Brain microvascular endothelial cell (primary cell): ENCODE results near the gene ST3GAL4.
"Not testable (repeated sequence)": the region's sequence is repeated elsewhere in the genome, so short reads cannot be mapped to it uniquely, and the experiment has no call there.

Source experiments
- DNase-seq: peaks from one replicate; pipeline ENCODE4 v3.0.0-alpha.2; 2020
- H3K27ac ChIP-seq: fragments of 250-450 bp; sonication (Bioruptor Pico); 2 replicates; pipeline ENCODE4 v1.5.1; 2020; ENCODE audit warnings: mild to moderate bottlenecking, moderate library complexity
- H3K27me3 ChIP-seq: fragments of 250-450 bp; sonication (Bioruptor Pico); replicated peaks from 2 replicates; pipeline ENCODE4 v1.5.1; 2020; ENCODE audit warnings: mild to moderate bottlenecking
- H3K36me3 ChIP-seq: fragments of 250-450 bp; sonication (Bioruptor Pico); replicated peaks from 2 replicates; pipeline ENCODE4 v1.5.1; 2020; ENCODE audit warnings: mild to moderate bottlenecking
- H3K4me3 ChIP-seq: 2 replicates; pipeline ENCODE4 v1.5.1; 2011; ENCODE audit warnings: low read depth, mild to moderate bottlenecking, control low read depth, low read length, moderate library complexity
- in situ Hi-C: cut with HindIII; loops from 2 replicates; pipeline ENCODE4 v1.10.0; 2017; ENCODE audit warnings: low sequenced_read_pairs, low pct_ligation_motif_present
- TF ChIP-seq, protein P1 (sequence below): IDR thresholded peaks from 2 replicates; pipeline ENCODE4 v1.5.1; 2011; ENCODE audit warnings: low read depth, mild to moderate bottlenecking, moderate library complexity, low read length, control low read depth, inconsistent platforms; ENCODE audit errors: missing control alignments

ST3GAL4 gene

DNA sequence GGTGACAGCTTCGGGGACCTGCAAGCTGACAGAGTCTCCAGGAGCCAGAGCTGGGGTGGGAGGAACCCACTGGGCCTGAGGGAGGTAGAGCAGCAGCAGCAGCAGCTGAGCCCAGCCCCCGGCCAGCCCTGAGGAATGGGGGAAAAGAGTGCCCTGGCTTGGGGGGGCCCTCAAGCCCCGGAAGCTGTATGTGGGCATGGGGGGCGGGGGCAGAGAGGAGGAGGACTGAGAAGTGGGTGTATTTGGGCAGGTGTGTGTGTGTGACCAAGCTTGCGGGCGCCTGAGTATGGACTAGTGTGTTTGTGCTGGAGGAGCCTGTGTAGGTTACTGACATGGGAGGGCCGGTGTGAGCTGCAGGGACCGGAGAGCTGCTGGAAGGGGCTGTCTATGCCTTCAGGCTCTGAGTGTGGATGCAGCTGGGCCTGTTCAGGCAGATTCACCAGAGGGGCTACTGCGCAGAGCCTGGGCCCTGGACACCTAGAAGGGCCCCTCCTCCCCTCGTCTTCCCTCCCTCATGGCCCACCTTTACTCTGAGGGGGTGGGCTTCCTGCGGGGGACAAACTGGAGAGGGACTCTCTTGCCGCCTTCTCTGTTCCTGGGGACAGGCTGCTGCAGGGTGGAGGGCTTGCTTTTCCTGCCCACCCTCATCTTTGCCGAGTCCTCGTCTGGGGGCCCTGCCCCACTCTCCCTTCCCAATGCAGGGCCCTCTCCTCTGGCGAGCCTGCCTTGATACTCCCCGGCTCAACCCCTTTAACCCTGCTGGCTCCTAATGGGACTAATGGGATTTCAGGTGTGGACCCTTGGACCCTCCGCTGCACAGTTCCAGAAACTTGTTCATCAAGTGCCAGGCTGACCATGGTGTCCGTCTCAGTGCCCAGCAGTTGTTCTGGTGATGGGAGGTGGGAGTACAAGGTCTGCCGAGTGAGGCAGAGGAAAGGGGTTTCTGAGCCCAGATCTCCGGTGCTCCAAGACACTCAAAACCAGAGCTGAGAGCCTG, 28.2 kb downstream of the ST3GAL4 start:
- H3K36me3 ChIP-seq: no peaks in the 10 kb centered on the region
- no peak overlapping the region for H3K27ac ChIP-seq
- no peak for DNase-seq
- TF ChIP-seq, protein P1, sequence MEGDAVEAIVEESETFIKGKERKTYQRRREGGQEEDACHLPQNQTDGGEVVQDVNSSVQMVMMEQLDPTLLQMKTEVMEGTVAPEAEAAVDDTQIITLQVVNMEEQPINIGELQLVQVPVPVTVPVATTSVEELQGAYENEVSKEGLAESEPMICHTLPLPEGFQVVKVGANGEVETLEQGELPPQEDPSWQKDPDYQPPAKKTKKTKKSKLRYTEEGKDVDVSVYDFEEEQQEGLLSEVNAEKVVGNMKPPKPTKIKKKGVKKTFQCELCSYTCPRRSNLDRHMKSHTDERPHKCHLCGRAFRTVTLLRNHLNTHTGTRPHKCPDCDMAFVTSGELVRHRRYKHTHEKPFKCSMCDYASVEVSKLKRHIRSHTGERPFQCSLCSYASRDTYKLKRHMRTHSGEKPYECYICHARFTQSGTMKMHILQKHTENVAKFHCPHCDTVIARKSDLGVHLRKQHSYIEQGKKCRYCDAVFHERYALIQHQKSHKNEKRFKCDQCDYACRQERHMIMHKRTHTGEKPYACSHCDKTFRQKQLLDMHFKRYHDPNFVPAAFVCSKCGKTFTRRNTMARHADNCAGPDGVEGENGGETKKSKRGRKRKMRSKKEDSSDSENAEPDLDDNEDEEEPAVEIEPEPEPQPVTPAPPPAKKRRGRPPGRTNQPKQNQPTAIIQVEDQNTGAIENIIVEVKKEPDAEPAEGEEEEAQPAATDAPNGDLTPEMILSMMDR: no peak
- no peak overlapping the region for H3K4me3 ChIP-seq
- in situ Hi-C loops: no loop called here
- H3K27me3 ChIP-seq: no peaks in the 10 kb centered on the region

DNA sequence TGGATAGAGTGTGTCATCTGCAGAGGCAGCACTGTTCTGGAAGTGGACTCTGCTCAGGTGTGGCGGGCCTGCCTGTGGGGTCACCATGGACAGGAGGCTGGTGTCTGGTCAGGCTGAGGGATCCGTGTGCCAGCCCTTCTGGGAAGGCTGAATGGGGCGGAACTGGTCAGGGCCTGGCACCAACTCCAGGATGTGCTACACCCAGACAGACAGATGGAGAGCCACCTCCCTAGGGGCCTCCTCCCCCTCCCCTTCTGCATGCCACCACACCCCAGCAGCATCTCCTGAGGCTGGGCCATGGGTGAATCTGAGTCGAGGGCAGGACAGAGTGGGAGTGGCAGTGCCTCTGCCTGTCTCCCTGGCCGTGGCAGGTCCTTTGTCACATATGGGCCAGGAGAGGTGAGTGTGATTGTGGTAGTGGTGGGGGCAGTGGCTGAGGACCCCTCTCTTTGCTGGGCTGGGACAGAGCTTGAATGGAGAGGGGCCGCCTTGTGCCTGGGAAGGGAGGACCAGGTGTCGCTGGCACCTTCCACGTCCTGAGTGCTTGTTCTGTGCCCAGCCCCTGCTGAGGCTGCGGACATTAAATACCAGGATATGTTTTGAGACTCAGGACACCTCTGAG, 29.1 kb downstream of the ST3GAL4 start:
- in situ Hi-C loops: no loop called here
- Histone ChIP-seq H3K4me3 (no peak overlapping the region), H3K36me3 (no peaks in the 10 kb centered on the region), H3K27me3 (no peaks in the 10 kb centered on the region), H3K27ac (no peak overlapping the region)
- TF ChIP-seq, protein P1: no peak
- no peak for DNase-seq

DNA sequence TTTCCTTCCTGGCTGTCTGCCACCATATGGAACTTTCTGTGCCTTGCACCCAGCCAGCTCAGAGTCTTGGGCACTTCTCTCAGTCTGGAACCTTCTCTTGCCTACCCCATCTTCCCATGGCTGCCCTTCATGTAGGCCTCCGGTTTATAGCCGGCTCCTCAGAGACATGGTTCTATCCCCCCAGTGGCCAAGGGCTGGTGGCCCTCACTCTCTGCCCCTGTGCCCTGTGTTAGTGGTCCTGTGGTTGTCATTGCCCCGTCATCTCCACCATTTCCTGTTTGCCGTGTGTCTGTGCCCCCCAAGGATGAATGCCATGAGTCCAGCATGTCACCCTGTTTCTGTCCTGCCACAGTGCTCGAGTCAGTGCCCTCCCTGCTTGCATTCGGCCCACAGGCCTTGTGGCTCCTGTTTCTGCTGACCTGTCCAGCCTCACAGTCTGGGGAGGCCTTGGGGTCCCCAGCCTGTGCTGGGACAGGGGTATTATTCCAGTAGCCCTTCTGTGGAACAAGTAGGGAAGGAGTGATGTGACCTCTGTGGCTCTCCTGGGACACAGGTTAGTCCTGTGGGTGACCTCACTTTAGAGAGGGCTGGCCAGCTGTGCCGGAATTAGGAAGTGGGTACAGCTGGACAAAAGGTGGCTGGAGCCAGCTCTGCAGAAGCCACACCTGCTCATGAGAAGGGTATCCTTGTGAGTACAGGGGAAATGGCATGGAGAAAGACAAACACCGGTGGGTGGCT, 30.7 kb downstream of the ST3GAL4 start:
- Histone ChIP-seq H3K4me3 (no peak overlapping the region), H3K27me3 (no peaks in the 10 kb centered on the region), H3K27ac (no peak overlapping the region), H3K36me3 (no peaks in the 10 kb centered on the region)
- TF ChIP-seq, protein P1: no peak
- in situ Hi-C loops: no loop called here
- no peak for DNase-seq

DNA sequence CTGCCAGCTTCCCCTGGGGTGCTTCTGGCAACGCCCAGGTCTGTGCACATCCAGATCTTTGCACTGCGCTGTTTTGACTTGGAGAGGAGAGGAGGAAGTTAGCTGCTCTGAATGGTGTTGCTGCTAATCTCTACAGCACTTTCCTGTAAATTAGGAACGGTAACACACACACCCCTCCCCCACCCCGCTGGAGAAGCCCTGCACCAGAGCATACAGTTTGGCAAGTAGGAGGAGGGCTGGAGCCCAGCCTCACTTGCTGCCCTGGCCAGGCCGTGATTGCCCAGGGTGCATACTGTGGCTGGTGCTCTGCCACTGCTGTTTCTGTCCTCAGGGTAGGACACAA, 31.2 kb downstream of the ST3GAL4 start:
- H3K27ac ChIP-seq, H3K36me3 ChIP-seq, H3K4me3 ChIP-seq, H3K27me3 ChIP-seq, DNase-seq, in situ Hi-C loops: not testable (repeated sequence)

DNA sequence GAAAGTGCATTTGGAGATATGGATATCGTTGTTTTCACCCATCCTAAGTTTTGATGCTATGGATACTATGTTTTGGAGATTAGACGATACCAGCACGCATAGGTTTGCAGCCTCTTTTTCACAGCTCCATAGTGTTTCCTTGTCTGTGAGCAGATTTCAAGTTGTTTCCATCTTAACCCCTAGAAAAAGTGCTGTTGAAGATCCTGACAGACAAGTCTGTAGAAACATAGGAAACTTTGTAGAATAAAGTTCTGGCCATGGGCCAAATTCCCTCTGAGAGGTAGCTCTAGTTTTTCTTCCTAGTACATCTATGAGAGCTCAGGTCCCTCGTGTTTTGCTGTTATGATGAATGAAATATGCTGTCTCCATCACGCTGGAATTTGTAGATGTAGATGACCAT, 32.4 kb downstream of the ST3GAL4 start:
- Histone ChIP-seq H3K27me3 (no peaks in the 10 kb centered on the region), H3K27ac (no peak overlapping the region), H3K36me3 (no peaks in the 10 kb centered on the region), H3K4me3 (no peak overlapping the region)
- DNase-seq: no peak
- TF ChIP-seq, protein P1: no peak
- in situ Hi-C loops: no loop called here
